ENCODE data around the gene MEPCE. TPM values are rescaled to one million over a fixed set of nuclear protein-coding genes. Genes with fewer than 3 reads are reported as not detected.
A peak's percentile ranks its signal among the peaks of the same experiment; 100 is the strongest.

Gene MEPCE
- total RNA-seq, 1 donor from 2014 or later, result 30.5 TPM

DNA sequence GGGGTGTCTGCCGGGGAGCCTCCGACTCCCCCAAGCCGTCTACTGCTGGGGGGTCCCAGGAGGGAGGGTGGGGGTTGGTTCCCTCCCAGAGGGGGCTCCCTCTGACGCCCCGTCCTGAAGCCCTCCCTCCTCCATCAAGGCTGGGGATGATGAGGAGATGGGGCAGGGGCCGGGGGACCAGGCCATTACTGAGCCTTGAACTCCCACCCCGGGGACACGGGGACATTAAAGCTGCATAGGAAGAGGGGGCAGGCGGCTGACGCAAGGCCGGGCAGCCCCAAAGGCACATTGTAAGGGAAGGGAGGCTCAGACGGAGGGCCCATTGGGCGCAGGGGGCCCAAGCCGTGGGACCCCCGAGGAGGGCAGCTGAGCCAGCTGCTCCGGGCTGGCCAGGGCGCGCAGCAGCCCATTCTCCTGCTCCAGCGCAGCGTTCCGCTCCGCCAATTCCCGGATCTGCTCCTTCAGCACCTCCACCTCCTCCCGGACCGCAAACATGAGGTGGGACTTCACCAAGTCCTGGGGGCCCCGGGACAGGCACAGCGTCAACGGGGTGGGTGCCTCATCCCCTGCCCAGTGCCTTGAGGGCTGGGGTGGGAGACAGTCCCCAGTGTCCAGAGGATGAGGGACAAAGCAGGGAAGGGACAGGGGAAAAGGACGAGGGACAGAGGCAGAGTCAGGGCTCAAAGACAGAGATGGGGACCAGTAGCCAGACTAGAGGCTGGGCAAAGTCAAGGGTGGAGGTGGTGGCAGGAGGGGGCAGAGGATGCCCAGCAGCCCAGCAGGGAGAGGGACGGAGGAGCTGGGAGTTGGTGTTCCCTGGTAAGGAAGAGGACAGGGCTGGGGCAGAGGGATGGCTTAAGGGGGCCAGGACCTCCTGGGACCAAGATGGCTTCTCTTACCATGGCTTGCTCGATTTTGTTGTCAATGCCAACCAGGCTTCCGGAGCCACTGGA is 37.3 kb downstream of the MEPCE start:
- DNase-seq (ENCODE audit: low spot score), result no peak
- Mint-ChIP-seq H3K27me3 (ENCODE audit: unreplicated experiment) (peaks cover 4% of the 10 kb centered on the region), H3K27ac (ENCODE audit: unreplicated experiment) (no peak overlapping the region), H3K4me3 (ENCODE audit: unreplicated experiment) (no peak overlapping the region), H3K9me3 (ENCODE audit: unreplicated experiment) (no peaks in the 10 kb centered on the region), H3K36me3 (ENCODE audit: low read depth, unreplicated experiment) (peaks cover 5% of the 10 kb centered on the region), H3K4me1 (ENCODE audit: unreplicated experiment) (peaks cover 5% of the 10 kb centered on the region)
- TF ChIP-seq, protein P1, sequence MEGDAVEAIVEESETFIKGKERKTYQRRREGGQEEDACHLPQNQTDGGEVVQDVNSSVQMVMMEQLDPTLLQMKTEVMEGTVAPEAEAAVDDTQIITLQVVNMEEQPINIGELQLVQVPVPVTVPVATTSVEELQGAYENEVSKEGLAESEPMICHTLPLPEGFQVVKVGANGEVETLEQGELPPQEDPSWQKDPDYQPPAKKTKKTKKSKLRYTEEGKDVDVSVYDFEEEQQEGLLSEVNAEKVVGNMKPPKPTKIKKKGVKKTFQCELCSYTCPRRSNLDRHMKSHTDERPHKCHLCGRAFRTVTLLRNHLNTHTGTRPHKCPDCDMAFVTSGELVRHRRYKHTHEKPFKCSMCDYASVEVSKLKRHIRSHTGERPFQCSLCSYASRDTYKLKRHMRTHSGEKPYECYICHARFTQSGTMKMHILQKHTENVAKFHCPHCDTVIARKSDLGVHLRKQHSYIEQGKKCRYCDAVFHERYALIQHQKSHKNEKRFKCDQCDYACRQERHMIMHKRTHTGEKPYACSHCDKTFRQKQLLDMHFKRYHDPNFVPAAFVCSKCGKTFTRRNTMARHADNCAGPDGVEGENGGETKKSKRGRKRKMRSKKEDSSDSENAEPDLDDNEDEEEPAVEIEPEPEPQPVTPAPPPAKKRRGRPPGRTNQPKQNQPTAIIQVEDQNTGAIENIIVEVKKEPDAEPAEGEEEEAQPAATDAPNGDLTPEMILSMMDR (IDR thresholded peaks at IDR 0.05; ENCODE audit: unreplicated experiment), result no peak

GRCh38 chr7:100467638-100468373 is 38.2 kb downstream of the MEPCE start:
- H3K36me3 Mint-ChIP-seq (ENCODE audit: low read depth, unreplicated experiment), result peaks cover 4% of the 10 kb centered on the region
- DNase-seq (ENCODE audit: low spot score), result no peak
- H3K9me3 Mint-ChIP-seq (ENCODE audit: unreplicated experiment), result no peaks in the 10 kb centered on the region
- no peak overlapping the region for H3K4me3 Mint-ChIP-seq (ENCODE audit: unreplicated experiment)
- H3K27me3 Mint-ChIP-seq (ENCODE audit: unreplicated experiment), result peaks cover 4% of the 10 kb centered on the region
- no peak overlapping the region for H3K27ac Mint-ChIP-seq (ENCODE audit: unreplicated experiment)
- TF ChIP-seq, protein P1 (IDR thresholded peaks at IDR 0.05; ENCODE audit: unreplicated experiment), result no peak
- peaks cover 5% of the 10 kb centered on the region for H3K4me1 Mint-ChIP-seq (ENCODE audit: unreplicated experiment)

DNA sequence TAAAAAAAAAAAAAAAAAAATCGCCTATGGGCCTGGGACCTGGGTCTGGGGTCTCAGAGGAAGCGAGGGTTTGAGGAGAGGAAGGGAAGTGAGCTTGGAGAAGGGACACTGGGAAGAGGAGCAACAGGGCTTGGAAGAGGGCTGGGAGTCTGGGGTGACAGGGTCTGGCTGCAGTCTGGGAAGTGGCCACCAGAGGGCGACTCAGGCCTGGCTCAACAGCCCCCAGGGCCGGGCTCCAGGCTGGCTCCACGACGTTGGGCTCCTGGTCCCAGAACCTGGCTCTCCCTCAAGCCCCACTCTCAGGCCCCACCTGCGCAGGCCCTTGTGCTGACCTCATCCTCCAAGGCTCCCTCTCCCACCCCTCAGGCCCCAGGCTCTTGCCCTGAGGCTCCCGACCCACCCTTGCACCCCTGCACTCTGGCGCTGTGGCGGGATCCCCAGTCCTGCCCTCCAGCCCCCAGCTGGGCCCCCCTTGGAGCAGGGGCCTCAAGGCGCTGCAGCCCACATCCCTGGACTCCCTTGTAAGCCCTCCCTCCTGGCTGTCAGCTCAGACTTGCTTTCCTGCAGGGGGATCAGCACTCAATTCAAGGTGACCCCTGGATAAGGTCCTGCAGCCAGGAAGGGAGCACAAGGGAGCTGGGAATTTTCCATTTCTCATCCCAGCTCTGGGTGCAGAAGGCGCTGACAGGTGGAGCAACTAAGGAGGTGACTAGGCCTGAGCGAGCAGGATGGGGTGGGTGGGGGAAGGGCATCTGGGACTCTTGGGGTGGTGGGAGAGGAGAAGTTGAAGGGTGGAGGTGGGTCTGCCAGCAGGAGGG is 39.8 kb downstream of the MEPCE start:
- DNase-seq (ENCODE audit: low spot score), result peak; percentile 95
- no peak overlapping the region for H3K27ac Mint-ChIP-seq (ENCODE audit: unreplicated experiment)
- peaks cover 4% of the 10 kb centered on the region for H3K27me3 Mint-ChIP-seq (ENCODE audit: unreplicated experiment)
- H3K36me3 Mint-ChIP-seq (ENCODE audit: low read depth, unreplicated experiment), result peaks cover 4% of the 10 kb centered on the region
- H3K4me3 Mint-ChIP-seq (ENCODE audit: unreplicated experiment), result peak overlapping the region; percentile 59
- H3K4me1 Mint-ChIP-seq (ENCODE audit: unreplicated experiment), result peaks cover 8% of the 10 kb centered on the region
- TF ChIP-seq, protein P1 (IDR thresholded peaks at IDR 0.05; ENCODE audit: unreplicated experiment), result peak; percentile 93
- H3K9me3 Mint-ChIP-seq (ENCODE audit: unreplicated experiment), result no peaks in the 10 kb centered on the region

DNA sequence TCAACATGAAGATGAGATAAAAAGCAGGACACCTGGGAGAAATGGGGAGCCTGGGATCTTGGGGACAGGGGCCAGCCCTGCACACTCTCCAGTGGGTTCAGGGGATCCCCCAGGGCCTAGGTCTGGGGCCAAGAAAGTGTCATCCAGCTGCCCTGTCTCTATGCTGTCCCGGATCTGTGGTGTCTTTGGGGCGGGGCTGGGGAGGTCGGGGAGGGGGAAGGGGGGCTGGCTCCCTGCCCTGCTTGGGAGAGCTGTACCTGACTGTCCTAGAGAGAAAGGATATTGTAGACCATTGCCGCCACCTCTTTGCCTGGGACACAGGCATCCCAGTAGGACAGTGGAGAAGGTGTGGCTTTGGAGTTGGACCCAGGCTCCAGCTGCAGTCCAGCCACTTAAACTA is 41.4 kb downstream of the MEPCE start:
- peak overlapping the region; percentile 42 for H3K4me3 Mint-ChIP-seq (ENCODE audit: unreplicated experiment)
- H3K9me3 Mint-ChIP-seq (ENCODE audit: unreplicated experiment), result no peaks in the 10 kb centered on the region
- H3K36me3 Mint-ChIP-seq (ENCODE audit: low read depth, unreplicated experiment), result no peaks in the 10 kb centered on the region
- TF ChIP-seq, protein P1 (IDR thresholded peaks at IDR 0.05; ENCODE audit: unreplicated experiment), result no peak
- no peaks in the 10 kb centered on the region for H3K27me3 Mint-ChIP-seq (ENCODE audit: unreplicated experiment)
- no peak overlapping the region for H3K27ac Mint-ChIP-seq (ENCODE audit: unreplicated experiment)
- peaks cover 20% of the 10 kb centered on the region for H3K4me1 Mint-ChIP-seq (ENCODE audit: unreplicated experiment)
- no peak for DNase-seq (ENCODE audit: low spot score)
